ENCODE measurements around the gene RIMS1. TPM values are rescaled to one million over a fixed set of nuclear protein-coding genes. Genes with fewer than 3 reads are reported as not detected.

RIMS1 gene
- total and polyA plus RNA-seq, 2 donors (not counting 3 experiments of a cell fraction or from before 2014, with no cell fraction given): 0.15 TPM; not detected in 1

- TF ChIP-seq MYC (IDR thresholded peaks at IDR 0.05; ENCODE audit: low read depth, low read length): no peak
- no peak for TF ChIP-seq POLR2AphosphoS5 (IDR thresholded peaks at IDR 0.05; ENCODE audit: insufficient read depth, low read depth, low read length)
- TF ChIP-seq, protein P1, sequence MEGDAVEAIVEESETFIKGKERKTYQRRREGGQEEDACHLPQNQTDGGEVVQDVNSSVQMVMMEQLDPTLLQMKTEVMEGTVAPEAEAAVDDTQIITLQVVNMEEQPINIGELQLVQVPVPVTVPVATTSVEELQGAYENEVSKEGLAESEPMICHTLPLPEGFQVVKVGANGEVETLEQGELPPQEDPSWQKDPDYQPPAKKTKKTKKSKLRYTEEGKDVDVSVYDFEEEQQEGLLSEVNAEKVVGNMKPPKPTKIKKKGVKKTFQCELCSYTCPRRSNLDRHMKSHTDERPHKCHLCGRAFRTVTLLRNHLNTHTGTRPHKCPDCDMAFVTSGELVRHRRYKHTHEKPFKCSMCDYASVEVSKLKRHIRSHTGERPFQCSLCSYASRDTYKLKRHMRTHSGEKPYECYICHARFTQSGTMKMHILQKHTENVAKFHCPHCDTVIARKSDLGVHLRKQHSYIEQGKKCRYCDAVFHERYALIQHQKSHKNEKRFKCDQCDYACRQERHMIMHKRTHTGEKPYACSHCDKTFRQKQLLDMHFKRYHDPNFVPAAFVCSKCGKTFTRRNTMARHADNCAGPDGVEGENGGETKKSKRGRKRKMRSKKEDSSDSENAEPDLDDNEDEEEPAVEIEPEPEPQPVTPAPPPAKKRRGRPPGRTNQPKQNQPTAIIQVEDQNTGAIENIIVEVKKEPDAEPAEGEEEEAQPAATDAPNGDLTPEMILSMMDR (IDR thresholded peaks at IDR 0.05; ENCODE audit: extremely low read depth in 1 of 2, insufficient read depth in 1 of 2, low read depth in 1 of 2, low read length in 2 of 2): no peak
- Histone ChIP-seq H3K79me2 (ENCODE audit: control insufficient read depth, insufficient read depth, low read length) (no peaks in the 10 kb centered on the region), H3K27me3 (ENCODE audit: control insufficient read depth in 2 of 2, insufficient read depth in 2 of 2, low read length in 2 of 2) (no peaks in the 10 kb centered on the region), H3K9me3 (replicated peaks; ENCODE audit: control insufficient read depth, insufficient read depth, low read length) (no peaks in the 10 kb centered on the region), H4K20me1 (replicated peaks; ENCODE audit: control insufficient read depth, extremely low read depth, insufficient read depth, low read length) (no peaks in the 10 kb centered on the region), H3K4me2 (ENCODE audit: insufficient read depth, low read length) (no peak overlapping the region), H2AFZ (ENCODE audit: low read depth, low read length) (no peak overlapping the region), H3K4me1 (ENCODE audit: control insufficient read depth, extremely low read depth, insufficient read depth, low read length) (no peaks in the 10 kb centered on the region), H3K36me3 (ENCODE audit: control insufficient read depth in 2 of 2, extremely low read depth in 1 of 2, insufficient read depth in 2 of 2, low read length in 2 of 2) (no peaks in the 10 kb centered on the region), H3K9ac (replicated peaks; ENCODE audit: extremely low read depth, insufficient read depth, low read length) (no peak overlapping the region), H3K27ac (ENCODE audit: insufficient read depth, low read depth, low read length) (no peak overlapping the region), H3K9me1 (replicated peaks; ENCODE audit: control insufficient read depth, extremely low read depth, insufficient read depth, low read length) (no peaks in the 10 kb centered on the region), H3K4me3 (replicated peaks in 1 of 3; ENCODE audit: insufficient read depth in 1 of 3, low read depth in 1 of 3, low read length in 3 of 3) (no peak overlapping the region)
- no peak for DNase-seq (ENCODE audit: low read depth, low spot score)
- intact Hi-C loops (cut with micrococcal nuclease): no loop called here
- dilution Hi-C loops (cut with MboI; ENCODE audit: extremely low pct_ligation_motif_present, low sequenced_read_pairs): no loop called here
- BruUV-seq (replicated peaks): no TSS peak
- no peak for FAIRE-seq
- ChIA-PET POLR2A (no interaction called here), CTCF (no interaction called here)
Measured at GRCh38 chr6:72061286-72061685, 174.9 kb downstream of the RIMS1 start.

GRCh38 chr6:72064399-72064975 lies 178.1 kb downstream of the RIMS1 start:
- no TSS peak for BruUV-seq (replicated peaks)
- no peak for TF ChIP-seq GATA2 (IDR thresholded peaks at IDR 0.05; ENCODE audit: insufficient read depth, insufficient read length, low read depth, low read length)
- TF ChIP-seq, protein P1 (IDR thresholded peaks at IDR 0.05; ENCODE audit: extremely low read depth in 1 of 2, insufficient read depth in 1 of 2, low read depth in 1 of 2, low read length in 2 of 2): no peak
- no peak for TF ChIP-seq EZH2 (IDR thresholded peaks at IDR 0.05; ENCODE audit: borderline replicate concordance, low read depth, low read length, severe bottlenecking)
- TF ChIP-seq JUN (IDR thresholded peaks at IDR 0.05; ENCODE audit: borderline replicate concordance, insufficient read depth, insufficient read length, low read depth): no peak
- TF ChIP-seq FOS (IDR thresholded peaks at IDR 0.05; ENCODE audit: borderline replicate concordance, insufficient read depth, low read length): no peak
- TF ChIP-seq POLR2AphosphoS5 (IDR thresholded peaks at IDR 0.05; ENCODE audit: insufficient read depth, low read depth, low read length): no peak
- no peak for TF ChIP-seq MYC (IDR thresholded peaks at IDR 0.05; ENCODE audit: low read depth, low read length)
- TF ChIP-seq, protein P2, sequence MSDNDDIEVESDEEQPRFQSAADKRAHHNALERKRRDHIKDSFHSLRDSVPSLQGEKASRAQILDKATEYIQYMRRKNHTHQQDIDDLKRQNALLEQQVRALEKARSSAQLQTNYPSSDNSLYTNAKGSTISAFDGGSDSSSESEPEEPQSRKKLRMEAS (IDR thresholded peaks at IDR 0.05; ENCODE audit: insufficient read depth, insufficient read length): no peak
- TF ChIP-seq POLR2A (IDR thresholded peaks at IDR 0.05; ENCODE audit: low read depth, low read length): no peak
- no peaks in the 10 kb centered on the region for H3K79me2 ChIP-seq (ENCODE audit: control insufficient read depth, insufficient read depth, low read length)
- no peaks in the 10 kb centered on the region for H3K36me3 ChIP-seq (ENCODE audit: control insufficient read depth in 2 of 2, extremely low read depth in 1 of 2, insufficient read depth in 2 of 2, low read length in 2 of 2)
- no peaks in the 10 kb centered on the region for H3K27me3 ChIP-seq (ENCODE audit: control insufficient read depth in 2 of 2, insufficient read depth in 2 of 2, low read length in 2 of 2)
- intact Hi-C loops (cut with micrococcal nuclease): no loop called here
- dilution Hi-C loops (cut with MboI; ENCODE audit: extremely low pct_ligation_motif_present, low sequenced_read_pairs): no loop called here
- no peak for FAIRE-seq
- no peak for DNase-seq (ENCODE audit: low read depth, low spot score)
- H3K9me3 ChIP-seq (replicated peaks; ENCODE audit: control insufficient read depth, insufficient read depth, low read length): no peaks in the 10 kb centered on the region
- no peak overlapping the region for H3K4me2 ChIP-seq (ENCODE audit: insufficient read depth, low read length)
- no peak overlapping the region for H3K9ac ChIP-seq (replicated peaks; ENCODE audit: extremely low read depth, insufficient read depth, low read length)
- no peaks in the 10 kb centered on the region for H3K4me1 ChIP-seq (ENCODE audit: control insufficient read depth, extremely low read depth, insufficient read depth, low read length)
- ChIA-PET CTCF (no interaction called here), POLR2A (no interaction called here)
- H2AFZ ChIP-seq (ENCODE audit: low read depth, low read length): no peak overlapping the region
- no peaks in the 10 kb centered on the region for H3K9me1 ChIP-seq (replicated peaks; ENCODE audit: control insufficient read depth, extremely low read depth, insufficient read depth, low read length)
- H3K4me3 ChIP-seq (replicated peaks in 1 of 3; ENCODE audit: insufficient read depth in 1 of 3, low read depth in 1 of 3, low read length in 3 of 3): no peak overlapping the region
- no peak overlapping the region for H3K27ac ChIP-seq (ENCODE audit: insufficient read depth, low read depth, low read length)
- no peaks in the 10 kb centered on the region for H4K20me1 ChIP-seq (replicated peaks; ENCODE audit: control insufficient read depth, extremely low read depth, insufficient read depth, low read length)
